GM19328 (cell line): ENCODE results near the gene CPT1B.
"Not testable (repeated sequence)": the region's sequence is repeated elsewhere in the genome, so short reads cannot be mapped to it uniquely, and the experiment has no call there.

Experiments
- ATAC-seq: cut with Tn5 transposase; IDR thresholded peaks from one replicate; pipeline ENCODE4 v1.9.1; 2021; ENCODE audit warnings: mild to moderate bottlenecking, moderate library complexity; ENCODE audit not compliant: unreplicated experiment

The CPT1B gene

DNA sequence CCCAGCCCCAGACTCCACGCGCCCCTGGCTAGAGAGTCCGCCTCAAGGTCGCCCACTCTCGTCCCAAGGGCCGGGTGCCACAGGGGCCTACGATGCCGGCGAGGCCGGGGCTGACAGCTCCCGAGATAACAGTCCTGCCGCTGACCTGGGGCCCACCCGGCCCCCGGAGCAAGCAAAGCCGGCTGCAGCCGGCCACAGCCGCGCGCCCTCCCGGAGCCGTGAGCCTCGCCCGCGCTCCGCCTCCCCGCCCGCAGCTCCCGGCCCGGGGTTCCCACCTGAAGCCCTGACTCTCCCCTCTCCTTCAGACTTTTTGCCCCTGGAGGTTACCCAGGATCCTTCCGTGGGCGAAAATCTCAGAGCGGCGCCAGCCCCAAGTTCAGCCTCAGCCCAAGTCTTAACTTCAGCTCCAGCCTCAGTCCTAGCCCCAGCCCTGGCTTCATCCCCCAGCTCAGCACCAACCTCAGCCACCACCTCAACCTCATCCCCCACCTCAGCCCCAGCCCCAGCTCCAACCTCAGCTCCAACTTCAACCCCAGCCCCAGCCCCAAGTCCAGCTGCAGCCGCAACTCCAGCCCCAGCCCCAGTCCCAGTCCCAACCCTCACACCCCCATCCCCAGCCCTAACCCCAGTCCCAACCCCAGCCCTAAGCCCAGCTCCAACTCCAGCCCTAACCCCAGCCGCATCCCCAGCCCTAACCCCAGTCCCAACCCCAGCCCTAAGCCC, 30.8 kb downstream of the CPT1B start:
- ATAC-seq = no peak

DNA sequence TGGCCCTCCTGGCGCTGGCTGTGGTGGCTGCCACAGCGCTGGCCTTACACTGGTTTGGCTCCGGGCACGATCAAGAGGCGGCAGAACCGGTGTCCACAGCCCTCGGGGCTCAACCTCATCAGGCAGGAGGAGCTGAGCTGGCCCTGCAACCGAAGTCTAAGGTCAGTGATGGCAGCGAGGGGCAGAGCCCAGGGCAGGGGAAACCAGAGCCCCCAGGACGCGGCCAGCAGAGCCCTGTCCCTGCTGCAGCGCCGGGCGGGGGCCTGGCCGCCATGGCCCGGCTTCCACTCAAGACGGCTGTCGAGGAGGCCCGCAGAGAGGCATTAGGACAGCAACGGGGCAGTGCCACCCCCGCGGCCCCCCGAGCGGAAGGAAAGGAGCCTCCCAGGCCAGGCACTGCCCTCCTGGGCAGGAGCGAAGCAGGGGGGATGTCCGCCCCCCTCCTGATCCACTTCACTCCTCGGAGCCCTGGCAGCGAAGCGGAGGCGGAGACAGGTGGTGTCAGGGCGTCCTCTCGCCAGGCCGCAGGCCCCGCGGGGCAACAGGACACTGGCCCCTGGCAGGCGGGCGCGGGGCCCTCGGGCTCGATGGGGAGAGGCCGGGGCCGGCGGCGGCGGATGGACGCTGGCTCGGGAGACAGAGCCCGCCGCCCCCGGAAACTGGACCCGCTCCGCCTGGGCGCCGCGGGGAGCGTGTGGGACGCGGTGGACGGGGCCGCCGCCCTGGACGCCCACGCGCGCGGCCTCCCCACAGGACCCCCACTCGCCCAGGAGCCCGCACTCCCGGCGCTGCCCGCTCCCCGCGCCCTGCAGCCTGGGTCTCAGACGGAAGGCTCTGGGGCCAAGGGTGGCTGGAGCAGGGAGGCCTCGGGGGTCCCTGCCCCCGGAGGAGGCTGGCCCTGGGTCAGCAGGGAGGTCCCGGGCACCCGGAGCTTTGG, 31.6 kb downstream of the CPT1B start:
- ATAC-seq = no peak

- ATAC-seq = no peak
Observed at GRCh38 chr22:50545522-50546325, 32.5 kb downstream of the CPT1B start, which contains the start of gene KLHDC7B. Gene KLHDC7B, plus strand, starts transcription at chr22:50545899. Its CDS starts 345 bp downstream, at chr22:50546244.

DNA sequence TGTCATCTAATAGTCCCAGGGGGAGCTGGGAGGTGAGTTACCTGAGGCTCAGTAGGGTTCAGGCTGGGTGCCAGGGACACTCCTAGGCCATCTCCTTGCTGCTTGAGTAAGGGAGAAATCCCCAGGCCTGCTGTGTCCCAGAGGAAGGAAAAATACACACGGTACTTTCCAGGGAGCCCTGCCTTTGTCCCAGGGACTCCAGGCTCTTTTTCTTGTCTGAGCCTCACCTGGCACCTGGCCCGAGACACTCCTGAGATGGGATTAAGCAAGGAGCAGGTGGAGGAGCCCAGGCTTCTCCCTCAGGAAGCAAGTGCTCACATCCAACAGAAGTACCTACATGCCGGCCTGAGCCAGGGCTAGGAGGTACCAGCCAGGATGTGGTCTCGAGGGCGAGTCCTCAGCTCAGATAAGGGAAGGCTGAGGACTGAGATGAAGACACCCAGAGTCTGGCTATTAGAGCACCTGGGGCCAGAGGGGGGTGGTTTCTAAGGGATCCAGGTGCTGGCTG, 33.4 kb downstream of the CPT1B start:
- no peak for ATAC-seq

GRCh38 chr22:50544078-50544745, 34.0 kb downstream of the CPT1B start:
- no peak for ATAC-seq

- ATAC-seq = no peak
Observed at GRCh38 chr22:50542416-50542927, 35.8 kb downstream of the CPT1B start.

GRCh38 chr22:50541667-50542026, 36.6 kb downstream of the CPT1B start:
- not testable (repeated sequence) for ATAC-seq

DNA sequence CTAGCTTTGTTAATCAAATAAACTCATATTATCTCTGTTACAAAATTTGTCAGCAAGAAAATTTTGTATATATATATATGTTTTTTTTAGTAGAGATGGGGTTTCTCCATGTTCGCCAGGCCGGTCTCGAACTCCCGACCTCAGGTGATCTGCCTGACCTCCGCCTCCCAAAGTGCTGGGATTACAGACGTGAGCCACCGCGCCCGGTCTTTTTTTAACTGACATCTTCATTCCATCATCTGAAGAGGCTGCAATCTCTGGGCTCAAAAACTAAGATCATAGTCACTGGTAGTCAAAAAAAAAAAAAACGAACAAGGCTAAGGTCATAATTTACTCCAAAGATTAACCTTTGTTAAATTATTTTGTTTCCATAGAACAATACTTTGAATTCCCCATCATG, 37.8 kb downstream of the CPT1B start:
- no peak for ATAC-seq

DNA sequence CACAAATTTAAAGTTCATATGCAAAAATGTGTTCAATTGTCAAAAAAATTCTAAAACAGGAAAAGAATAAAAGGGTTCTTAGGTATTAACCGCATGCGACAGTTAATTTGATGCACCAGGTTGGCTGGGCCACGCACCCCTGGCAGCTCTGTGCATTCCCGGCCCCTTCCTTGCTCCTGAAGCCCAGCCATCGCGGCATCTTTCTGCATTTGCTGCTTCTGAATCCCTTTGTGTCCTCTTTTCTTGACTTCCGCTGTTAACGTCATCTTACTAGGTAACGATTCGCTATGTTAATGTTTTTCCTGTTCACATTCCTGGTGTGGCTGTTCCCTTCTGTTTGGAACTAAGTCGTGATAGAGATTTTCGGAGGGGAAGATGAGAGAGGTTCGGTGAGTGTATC, 40.5 kb downstream of the CPT1B start:
- no peak for ATAC-seq

- no peak for ATAC-seq
Observed at GRCh38 chr22:50536226-50536625, 42.0 kb downstream of the CPT1B start.

DNA sequence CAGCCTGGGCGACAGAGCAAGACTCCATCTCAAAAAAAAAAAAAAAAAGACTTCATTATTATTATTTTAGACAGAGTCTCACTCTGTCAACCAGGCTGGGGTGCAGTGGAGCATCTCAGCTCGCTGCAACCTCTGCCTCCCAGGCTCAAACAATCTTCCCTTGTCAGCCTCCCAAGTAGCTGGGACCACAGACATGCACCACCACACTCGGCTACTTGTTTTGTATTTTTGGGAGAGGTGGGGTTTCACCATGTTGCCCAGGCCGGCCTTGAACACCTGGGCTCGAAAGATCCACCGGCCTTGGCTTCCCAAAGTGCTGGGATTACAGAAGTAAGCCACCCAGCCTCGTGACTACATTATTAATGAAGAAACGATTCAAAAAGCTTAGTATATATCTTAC, 43.1 kb downstream of the CPT1B start:
- ATAC-seq = no peak

DNA sequence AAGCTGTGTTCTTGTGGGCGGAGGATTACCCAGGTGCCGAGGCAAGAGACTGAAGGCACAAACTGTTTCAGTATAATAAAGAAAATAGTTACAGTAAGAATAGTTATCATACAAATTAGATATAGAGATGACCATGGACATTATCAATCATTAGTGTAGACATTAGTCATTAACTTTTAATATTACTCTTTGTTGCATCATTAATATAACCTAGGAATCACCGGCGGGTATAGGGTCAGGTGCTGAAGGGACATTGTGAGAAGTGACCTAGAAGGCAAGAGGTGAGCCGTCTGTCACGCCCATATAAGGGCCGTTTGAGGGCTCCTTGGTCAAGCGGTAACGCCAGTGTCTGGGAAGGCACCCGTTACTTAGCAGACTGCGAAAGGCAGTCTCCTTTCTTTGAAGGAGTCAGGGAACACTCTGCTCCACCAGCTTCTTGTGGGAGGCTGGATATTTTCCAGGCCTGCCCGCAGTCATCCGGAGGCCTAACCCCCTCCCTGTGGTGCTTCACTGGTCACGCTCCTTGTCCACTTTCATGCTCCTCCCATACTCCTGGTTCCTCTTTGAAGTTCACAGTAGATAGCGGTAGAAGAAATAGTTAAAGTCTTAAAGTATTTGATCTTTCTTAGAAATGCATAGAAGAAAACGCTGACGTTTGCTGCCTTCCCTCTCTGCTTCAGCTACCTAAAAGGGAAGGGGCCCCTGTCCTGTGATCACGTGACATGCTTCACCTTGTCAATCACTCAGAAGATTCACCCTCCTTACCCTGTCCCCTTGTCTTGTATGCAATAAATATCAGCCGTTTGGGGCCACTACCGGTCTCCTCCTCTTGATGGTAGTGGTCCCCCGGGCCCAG, 44.1 kb downstream of the CPT1B start:
- not testable (repeated sequence) for ATAC-seq

GRCh38 chr22:50532824-50533796, 45.1 kb downstream of the CPT1B start:
- no peak for ATAC-seq

DNA sequence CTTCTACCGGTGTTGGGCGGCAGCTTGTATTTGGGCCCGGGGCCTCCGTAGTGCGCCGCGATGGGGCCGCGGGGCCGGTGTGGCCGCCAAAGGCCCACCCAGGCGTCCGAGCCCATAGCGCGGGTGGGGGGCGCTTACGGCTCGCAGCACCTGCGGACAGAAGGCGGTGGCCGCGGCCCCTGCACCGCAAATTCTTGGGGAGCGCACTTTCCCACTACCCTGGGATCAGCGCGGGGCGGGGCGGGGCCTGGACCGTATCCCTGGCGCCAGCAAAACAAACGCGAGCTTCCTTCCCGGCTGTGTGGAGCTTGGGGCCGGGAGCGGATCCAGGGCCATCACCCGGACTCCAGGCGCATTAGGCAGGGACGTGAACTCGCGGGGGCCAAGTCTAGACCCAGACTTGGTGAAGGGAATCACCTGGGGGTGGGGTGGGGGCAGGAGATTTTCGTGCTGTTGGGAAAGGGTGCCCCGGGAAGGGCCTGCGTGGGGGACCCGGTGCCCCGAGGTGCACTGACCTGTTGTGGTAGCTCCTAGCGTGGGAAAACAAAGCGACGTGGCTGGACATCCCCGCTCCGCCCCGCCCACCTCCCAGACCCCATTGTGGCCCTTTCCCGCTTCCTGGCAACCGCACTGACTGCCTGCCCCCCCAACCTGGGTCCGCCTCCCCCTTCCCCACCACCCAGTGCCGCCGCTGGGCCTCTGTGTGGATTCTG, 46.1 kb downstream of the CPT1B start:
- no peak for ATAC-seq

DNA sequence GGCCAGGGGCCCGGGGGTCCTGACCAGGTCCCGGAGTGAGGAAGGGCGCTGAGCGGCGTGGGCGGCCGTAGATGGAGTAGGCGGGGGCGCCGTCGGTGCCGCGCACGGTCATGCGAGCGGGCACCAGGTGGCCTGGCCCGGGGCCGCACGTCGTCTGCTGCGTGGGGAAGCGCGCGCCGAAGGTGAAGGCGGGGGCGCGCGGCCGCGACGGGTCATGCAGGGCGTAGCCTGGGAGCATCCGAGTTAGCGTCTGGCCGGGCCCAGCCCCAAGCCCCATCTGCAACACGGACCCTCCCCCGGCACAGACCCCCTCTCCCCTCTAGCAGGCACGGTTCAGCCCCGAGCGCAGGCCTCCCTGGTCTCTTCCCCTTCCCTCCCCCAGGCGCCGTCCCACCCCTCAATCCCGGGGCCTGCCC, 46.7 kb downstream of the CPT1B start:
- no peak for ATAC-seq

GRCh38 chr22:50530877-50531545, 47.2 kb downstream of the CPT1B start:
- no peak for ATAC-seq

GRCh38 chr22:50530580-50530876, 47.7 kb downstream of the CPT1B start:
- ATAC-seq = no peak
